ENCODE measurements around the gene SLC9A3. TPM values are rescaled to one million over a fixed set of nuclear protein-coding genes. Genes with fewer than 3 reads are reported as not detected.

SLC9A3 gene
- total and polyA plus RNA-seq, 4 donors, result 0.94 to 3.8 (median 1.5) TPM

- DNase-seq (peak; percentile 74 to 82 (median 79)), ATAC-seq (ENCODE audit: insufficient read depth, low FRiP score) (peak; percentile 8)
- no peak overlapping the region for H3K9ac ChIP-seq (ENCODE audit: insufficient read depth in 1 of 2, low read length in 2 of 2)
- 53 to 69% methylated on average over 24 to 26 of the region's 26 CpGs for WGBS, 2 donors
- H3K4me1 ChIP-seq (ENCODE audit: control insufficient read depth in 5 of 5, insufficient read depth in 5 of 5, low read length in 5 of 5), result peaks cover 0 to 26% (median 0%) of the 10 kb centered on the region in 5 donors
- TF ChIP-seq CTCF (IDR thresholded peaks at IDR 0.05; ENCODE audit: control extremely low read depth, extremely low read depth), result no peak
- H3K36me3 ChIP-seq (ENCODE audit: control insufficient read depth in 4 of 4, insufficient read depth in 4 of 4, low read length in 4 of 4), result no peaks in the 10 kb centered on the region
- H3K4me3 ChIP-seq, result no peak overlapping the region
- H3K27ac ChIP-seq (ENCODE audit: low read depth in 1 of 2, low read length in 1 of 2), result no peak overlapping the region
- H3K27me3 ChIP-seq (ENCODE audit: control insufficient read depth in 3 of 3, insufficient read depth in 3 of 3, low read length in 2 of 3), result peaks cover 0 to 21% (median 8%) of the 10 kb centered on the region in 3 donors
- H3K9me3 ChIP-seq (ENCODE audit: control insufficient read depth in 4 of 4, insufficient read depth in 3 of 4, low read length in 3 of 4), result no peaks in the 10 kb centered on the region
Measured at GRCh38 chr5:493119-493701, 31.0 kb downstream of the SLC9A3 start.

GRCh38 chr5:492314-492893, 31.8 kb downstream of the SLC9A3 start:
- peaks cover 0 to 21% (median 8%) of the 10 kb centered on the region in 3 donors for H3K27me3 ChIP-seq (ENCODE audit: control insufficient read depth in 3 of 3, insufficient read depth in 3 of 3, low read length in 2 of 3)

GRCh38 chr5:491856-492155, 32.4 kb downstream of the SLC9A3 start:
- TF ChIP-seq CTCF (IDR thresholded peaks at IDR 0.05; ENCODE audit: control extremely low read depth, extremely low read depth), result no peak
- Histone ChIP-seq H3K27ac (ENCODE audit: low read depth in 1 of 2, low read length in 1 of 2) (no peak overlapping the region), H3K4me1 (ENCODE audit: control insufficient read depth in 5 of 5, insufficient read depth in 5 of 5, low read length in 5 of 5) (peaks cover 0 to 26% (median 0%) of the 10 kb centered on the region in 5 donors), H3K36me3 (ENCODE audit: control insufficient read depth in 4 of 4, insufficient read depth in 4 of 4, low read length in 4 of 4) (no peaks in the 10 kb centered on the region), H3K27me3 (ENCODE audit: control insufficient read depth in 3 of 3, insufficient read depth in 3 of 3, low read length in 2 of 3) (peaks cover 0 to 15% (median 6%) of the 10 kb centered on the region in 3 donors), H3K9me3 (ENCODE audit: control insufficient read depth in 4 of 4, insufficient read depth in 3 of 4, low read length in 3 of 4) (no peaks in the 10 kb centered on the region), H3K9ac (ENCODE audit: insufficient read depth in 1 of 2, low read length in 2 of 2) (no peak overlapping the region), H3K4me3 (no peak overlapping the region)
- WGBS, 2 donors, result 83 to 86% methylated on average over 19 of the region's 19 CpGs
- DNase-seq (no peak), ATAC-seq (ENCODE audit: insufficient read depth, low FRiP score) (no peak)

More at GRCh38 chr5:492314-492893, 31.8 kb downstream of the SLC9A3 start:
- no peak for DNase-seq
- 58 to 73% methylated on average over 15 to 18 of the region's 18 CpGs for WGBS, 2 donors
- Histone ChIP-seq H3K9ac (ENCODE audit: insufficient read depth in 1 of 2, low read length in 2 of 2) (no peak overlapping the region), H3K4me3 (no peak overlapping the region), H3K36me3 (ENCODE audit: control insufficient read depth in 4 of 4, insufficient read depth in 4 of 4, low read length in 4 of 4) (no peaks in the 10 kb centered on the region), H3K4me1 (ENCODE audit: control insufficient read depth in 5 of 5, insufficient read depth in 5 of 5, low read length in 5 of 5) (peaks cover 0 to 26% (median 0%) of the 10 kb centered on the region in 5 donors), H3K27ac (ENCODE audit: low read depth in 1 of 2, low read length in 1 of 2) (no peak overlapping the region), H3K9me3 (ENCODE audit: control insufficient read depth in 4 of 4, insufficient read depth in 3 of 4, low read length in 3 of 4) (no peaks in the 10 kb centered on the region)
- ATAC-seq (ENCODE audit: insufficient read depth, low FRiP score), result no peak
- no peak for TF ChIP-seq CTCF (IDR thresholded peaks at IDR 0.05; ENCODE audit: control extremely low read depth, extremely low read depth)

All from lung (tissue), 12 donors.